Activated naive CD8-positive, alpha-beta T cell (primary cell): ENCODE measurements around the gene ZNF429.
"Not testable (repeated sequence)": the region's sequence is repeated elsewhere in the genome, so short reads cannot be mapped to it uniquely, and the experiment has no call there.

Source experiments
- H3K27ac Mint-ChIP-seq: one replicate; pipeline ENCODE4 v1.8.0; 2021; ENCODE audit warnings: mixed read lengths
- H3K27me3 Mint-ChIP-seq: one replicate; pipeline ENCODE4 v1.8.0; 2021; ENCODE audit warnings: mixed read lengths
- H3K36me3 Mint-ChIP-seq: one replicate; pipeline ENCODE4 v1.8.0; 2021; ENCODE audit warnings: mixed read lengths
- H3K4me1 Mint-ChIP-seq: one replicate; pipeline ENCODE4 v1.8.0; 2021; ENCODE audit warnings: low read depth, mixed read lengths
- H3K4me3 Mint-ChIP-seq: one replicate; pipeline ENCODE4 v1.8.0; 2021; ENCODE audit warnings: mild to moderate bottlenecking, mixed read lengths
- H3K9me3 Mint-ChIP-seq: one replicate; pipeline ENCODE4 v1.8.0; 2021; ENCODE audit warnings: low read depth, mixed read lengths

Gene ZNF429

GRCh38 chr19:21505459-21506451, at the start of gene ZNF429:
TSS of gene ZNF429 (plus strand) at chr19:21505602. CDS start at chr19:21505772, 170 bp downstream.
- Mint-ChIP-seq H3K4me1 (peaks cover 51% of the 10 kb centered on the region), H3K27me3 (no peaks in the 10 kb centered on the region), H3K36me3 (peaks cover 7% of the 10 kb centered on the region)

GRCh38 chr19:21460686-21461085, 44.7 kb upstream of the ZNF429 start:
- peaks cover 25% of the 10 kb centered on the region for H3K36me3 Mint-ChIP-seq
- H3K27ac Mint-ChIP-seq, result no peak overlapping the region
- H3K27me3 Mint-ChIP-seq, result peaks cover 6% of the 10 kb centered on the region
- peaks cover 5% of the 10 kb centered on the region for H3K4me1 Mint-ChIP-seq
- H3K9me3 Mint-ChIP-seq, result peaks cover 9% of the 10 kb centered on the region
- H3K4me3 Mint-ChIP-seq, result no peak overlapping the region

More at GRCh38 chr19:21505459-21506451, at the start of gene ZNF429:
- Mint-ChIP-seq H3K27ac (peak within 1 kb of the TSS; percentile 99), H3K9me3 (no peaks in the 10 kb centered on the region), H3K4me3 (peak within 1 kb of the TSS; percentile 100)

GRCh38 chr19:21462540-21462939, 42.9 kb upstream of the ZNF429 start:
- H3K36me3 Mint-ChIP-seq, result peaks cover 19% of the 10 kb centered on the region
- H3K9me3 Mint-ChIP-seq, result peaks cover 8% of the 10 kb centered on the region
- H3K4me1 Mint-ChIP-seq, result peaks cover 5% of the 10 kb centered on the region
- H3K27me3 Mint-ChIP-seq, result peaks cover 6% of the 10 kb centered on the region
- peak overlapping the region; percentile 13 for H3K4me3 Mint-ChIP-seq
- no peak overlapping the region for H3K27ac Mint-ChIP-seq

GRCh38 chr19:21463449-21464105, 41.8 kb upstream of the ZNF429 start:
- Mint-ChIP-seq H3K4me1 (peaks cover 5% of the 10 kb centered on the region), H3K36me3 (peaks cover 14% of the 10 kb centered on the region), H3K27me3 (peaks cover 6% of the 10 kb centered on the region), H3K4me3 (peak overlapping the region; percentile 88), H3K9me3 (peaks cover 4% of the 10 kb centered on the region), H3K27ac (no peak overlapping the region)

- H3K27ac Mint-ChIP-seq, result no peak overlapping the region
- H3K36me3 Mint-ChIP-seq, result peaks cover 10% of the 10 kb centered on the region
- peaks cover 5% of the 10 kb centered on the region for H3K4me1 Mint-ChIP-seq
- no peaks in the 10 kb centered on the region for H3K9me3 Mint-ChIP-seq
- H3K27me3 Mint-ChIP-seq, result peaks cover 6% of the 10 kb centered on the region
- no peak overlapping the region for H3K4me3 Mint-ChIP-seq
Observed at GRCh38 chr19:21466627-21467026, 38.8 kb upstream of the ZNF429 start.

GRCh38 chr19:21468791-21469190, 36.6 kb upstream of the ZNF429 start:
- H3K9me3 Mint-ChIP-seq, result no peaks in the 10 kb centered on the region

GRCh38 chr19:21472507-21472906, 32.9 kb upstream of the ZNF429 start:
- H3K4me1 Mint-ChIP-seq, result peaks cover 4% of the 10 kb centered on the region
- H3K4me3 Mint-ChIP-seq, result no peak overlapping the region
- H3K27ac Mint-ChIP-seq, result no peak overlapping the region
- H3K36me3 Mint-ChIP-seq, result no peaks in the 10 kb centered on the region
- peaks cover 5% of the 10 kb centered on the region for H3K27me3 Mint-ChIP-seq
- H3K9me3 Mint-ChIP-seq, result no peaks in the 10 kb centered on the region

More at GRCh38 chr19:21468791-21469190, 36.6 kb upstream of the ZNF429 start:
- no peak overlapping the region for H3K27ac Mint-ChIP-seq
- H3K4me1 Mint-ChIP-seq, result peaks cover 2% of the 10 kb centered on the region
- peaks cover 2% of the 10 kb centered on the region for H3K27me3 Mint-ChIP-seq
- no peak overlapping the region for H3K4me3 Mint-ChIP-seq
- H3K36me3 Mint-ChIP-seq, result peaks cover 3% of the 10 kb centered on the region

GRCh38 chr19:21474671-21475181, 30.7 kb upstream of the ZNF429 start:
- Mint-ChIP-seq H3K36me3 (no peaks in the 10 kb centered on the region), H3K4me3 (peak overlapping the region; percentile 80), H3K4me1 (peaks cover 4% of the 10 kb centered on the region), H3K27me3 (peaks cover 5% of the 10 kb centered on the region), H3K9me3 (no peaks in the 10 kb centered on the region), H3K27ac (no peak overlapping the region)

GRCh38 chr19:21482361-21482760, 23.0 kb upstream of the ZNF429 start:
- not testable (repeated sequence) for H3K9me3 Mint-ChIP-seq, H3K27ac Mint-ChIP-seq, H3K4me1 Mint-ChIP-seq, H3K27me3 Mint-ChIP-seq, H3K4me3 Mint-ChIP-seq, H3K36me3 Mint-ChIP-seq

- Mint-ChIP-seq H3K9me3 (no peaks in the 10 kb centered on the region), H3K27me3 (no peaks in the 10 kb centered on the region), H3K4me3 (no peak overlapping the region), H3K27ac (no peak overlapping the region), H3K36me3 (no peaks in the 10 kb centered on the region), H3K4me1 (peaks cover 2% of the 10 kb centered on the region)
Observed at GRCh38 chr19:21482863-21483276, 22.5 kb upstream of the ZNF429 start.

- Mint-ChIP-seq H3K27me3 (no peaks in the 10 kb centered on the region), H3K4me3 (no peak overlapping the region), H3K36me3 (no peaks in the 10 kb centered on the region), H3K4me1 (peaks cover 2% of the 10 kb centered on the region), H3K9me3 (no peaks in the 10 kb centered on the region), H3K27ac (no peak overlapping the region)
Observed at GRCh38 chr19:21483589-21484170, 21.7 kb upstream of the ZNF429 start.

- no peaks in the 10 kb centered on the region for H3K27me3 Mint-ChIP-seq
- no peaks in the 10 kb centered on the region for H3K36me3 Mint-ChIP-seq
- H3K9me3 Mint-ChIP-seq, result no peaks in the 10 kb centered on the region
- no peak overlapping the region for H3K4me3 Mint-ChIP-seq
- no peak overlapping the region for H3K27ac Mint-ChIP-seq
- peaks cover 2% of the 10 kb centered on the region for H3K4me1 Mint-ChIP-seq
Observed at GRCh38 chr19:21484631-21485030, 20.8 kb upstream of the ZNF429 start.

- no peaks in the 10 kb centered on the region for H3K36me3 Mint-ChIP-seq
- H3K4me1 Mint-ChIP-seq, result peaks cover 2% of the 10 kb centered on the region
- no peaks in the 10 kb centered on the region for H3K27me3 Mint-ChIP-seq
- H3K27ac Mint-ChIP-seq, result no peak overlapping the region
- H3K4me3 Mint-ChIP-seq, result no peak overlapping the region
- H3K9me3 Mint-ChIP-seq, result no peaks in the 10 kb centered on the region
Observed at GRCh38 chr19:21485926-21486325, 19.5 kb upstream of the ZNF429 start.

GRCh38 chr19:21487969-21488368, 17.4 kb upstream of the ZNF429 start:
- no peak overlapping the region for H3K27ac Mint-ChIP-seq
- no peaks in the 10 kb centered on the region for H3K9me3 Mint-ChIP-seq
- H3K4me3 Mint-ChIP-seq, result no peak overlapping the region
- no peaks in the 10 kb centered on the region for H3K4me1 Mint-ChIP-seq
- no peaks in the 10 kb centered on the region for H3K36me3 Mint-ChIP-seq
- H3K27me3 Mint-ChIP-seq, result no peaks in the 10 kb centered on the region

GRCh38 chr19:21491146-21491545, 14.3 kb upstream of the ZNF429 start:
- H3K36me3 Mint-ChIP-seq, result no peaks in the 10 kb centered on the region
- H3K27ac Mint-ChIP-seq, result no peak overlapping the region
- H3K9me3 Mint-ChIP-seq, result no peaks in the 10 kb centered on the region
- H3K4me1 Mint-ChIP-seq, result no peaks in the 10 kb centered on the region
- no peaks in the 10 kb centered on the region for H3K27me3 Mint-ChIP-seq
- H3K4me3 Mint-ChIP-seq, result no peak overlapping the region
